Liver (tissue), 9 donors: ENCODE measurements around the gene MSH4. TPM values are rescaled to one million over a fixed set of nuclear protein-coding genes. Genes with fewer than 3 reads are reported as not detected.
"Not testable (repeated sequence)": the region's sequence is repeated elsewhere in the genome, so short reads cannot be mapped to it uniquely, and the experiment has no call there.

ENCODE experiments used
- DNase-seq: peaks from one replicate; pipeline ENCODE4 v3.0.0-alpha.2; 2017; ENCODE audit warnings: low spot score
- H3K27ac ChIP-seq, 2 donors: one replicate each; pipeline ENCODE4 v1.7.0; 2013; ENCODE audit warnings: inconsistent platforms in 2 of 2, low read length in 2 of 2, control low read depth in 1 of 2, low read depth in 1 of 2, mild to moderate bottlenecking in 1 of 2
- H3K27me3 ChIP-seq, 4 donors: one replicate each; pipeline versions ENCODE4 v1.6.1 to v1.7.0; 2013; ENCODE audit warnings: low read length in 3 of 4, inconsistent platforms in 1 of 4, mild to moderate bottlenecking in 1 of 4, moderate library complexity in 1 of 4; ENCODE audit not compliant: control insufficient read depth in 4 of 4, insufficient read depth in 4 of 4
- H3K36me3 ChIP-seq, 4 donors: one replicate each; pipeline versions ENCODE4 v1.6.1 to v1.7.0; 2013; ENCODE audit warnings: low read length in 3 of 4, mild to moderate bottlenecking in 3 of 4, low read depth in 1 of 4, moderate library complexity in 1 of 4; ENCODE audit not compliant: control insufficient read depth in 4 of 4, insufficient read depth in 3 of 4
- H3K4me1 ChIP-seq, 4 donors: one replicate each; pipeline versions ENCODE4 v1.6.1 to v1.7.0; 2013; ENCODE audit warnings: low read length in 3 of 4, mild to moderate bottlenecking in 3 of 4, moderate library complexity in 1 of 4; ENCODE audit not compliant: control insufficient read depth in 4 of 4, insufficient read depth in 4 of 4
- H3K4me3 ChIP-seq, 3 donors: one replicate each; pipeline versions ENCODE4 v1.6.1 to v1.7.0; 2013; ENCODE audit warnings: low read length in 3 of 3, control low read depth in 1 of 3, low read depth in 1 of 3, mild to moderate bottlenecking in 1 of 3
- H3K9ac ChIP-seq, 2 donors: one replicate each; pipeline ENCODE4 v1.7.0; 2013; ENCODE audit warnings: low read length in 2 of 2, mild to moderate bottlenecking in 2 of 2, moderate library complexity in 2 of 2, control low read depth in 1 of 2, low read depth in 1 of 2
- H3K9me3 ChIP-seq, 4 donors: one replicate each; pipeline versions ENCODE4 v1.6.1 to v1.7.0; 2013; ENCODE audit warnings: low read length in 3 of 4; ENCODE audit not compliant: control insufficient read depth in 4 of 4
- ATF3 ChIP-seq: IDR thresholded peaks from 2 replicates; pipeline ENCODE4 v1.6.1; 2016; ENCODE audit warnings: antibody characterized with exemption
- EGR1 ChIP-seq, 2 donors: IDR thresholded peaks; 2 replicates each; pipeline ENCODE4 v1.6.1; 2016 to 2018; ENCODE audit warnings: antibody characterized with exemption in 2 of 2, low read depth in 2 of 2
- FOXA1 ChIP-seq: IDR thresholded peaks from 2 replicates; pipeline ENCODE4 v1.6.1; 2016; ENCODE audit warnings: antibody characterized with exemption
- FOXA2 ChIP-seq: IDR thresholded peaks from 2 replicates; pipeline ENCODE4 v1.6.1; 2016; ENCODE audit warnings: antibody characterized with exemption
- GABPA ChIP-seq, 2 donors: IDR thresholded peaks in 1 of 2; conservative IDR thresholded peaks in 1 of 2; 2 replicates each; pipeline ENCODE4 v1.6.1; 2016; ENCODE audit warnings: antibody characterized with exemption in 2 of 2, mild to moderate bottlenecking in 1 of 2, moderate library complexity in 1 of 2
- HNF4A ChIP-seq, 2 donors: conservative IDR thresholded peaks; 2 replicates each; pipeline ENCODE4 v1.6.1; 2016; ENCODE audit warnings: antibody characterized with exemption in 2 of 2, mild to moderate bottlenecking in 2 of 2
- HNF4G ChIP-seq: IDR thresholded peaks from 2 replicates; pipeline ENCODE4 v1.6.1; 2016; ENCODE audit warnings: antibody characterized with exemption
- JUND ChIP-seq, 2 donors: IDR thresholded peaks; 2 replicates each; pipeline ENCODE4 v1.6.1; 2016; ENCODE audit warnings: antibody characterized with exemption in 2 of 2
- MAX ChIP-seq: IDR thresholded peaks from 2 replicates; pipeline ENCODE4 v1.6.1; 2016; ENCODE audit warnings: antibody characterized with exemption
- NR2F2 ChIP-seq: IDR thresholded peaks from 2 replicates; pipeline ENCODE4 v1.6.1; 2016; ENCODE audit warnings: antibody characterized with exemption
- RAD21 ChIP-seq, 2 donors: IDR thresholded peaks; 2 replicates each; pipeline ENCODE4 v1.6.1; 2016; ENCODE audit warnings: antibody characterized with exemption in 2 of 2, mild to moderate bottlenecking in 2 of 2
- RXRA ChIP-seq, 2 donors: IDR thresholded peaks; 2 replicates each; pipeline ENCODE4 v1.6.1; 2017 to 2018; ENCODE audit warnings: antibody characterized with exemption in 2 of 2, mild to moderate bottlenecking in 1 of 2
- SP1 ChIP-seq: IDR thresholded peaks from 2 replicates; pipeline ENCODE4 v1.6.1; 2018; ENCODE audit warnings: antibody characterized with exemption, mild to moderate bottlenecking
- TAF1 ChIP-seq: conservative IDR thresholded peaks from 2 replicates; pipeline ENCODE4 v1.6.1; 2016; ENCODE audit warnings: antibody characterized with exemption, mild to moderate bottlenecking
- YY1 ChIP-seq: IDR thresholded peaks from 2 replicates; pipeline ENCODE4 v1.6.1; 2016; ENCODE audit warnings: antibody characterized with exemption, mild to moderate bottlenecking
- WGBS: extraction: QIAGEN DNeasy Blood & Tissue Kit; methylation state at CpG from one replicate; pipeline ENCODE4 v1.1.7; 2013; 5-methylcytosine and 5-hydroxymethylcytosine counted together
- polyA plus RNA-seq, 2 donors: library from polyadenylated mRNA; stranded (reverse) in 1 of 2; unstranded in 1 of 2; fragments of 200-250 nt in 1 of 2; fragments of >200 nt in 1 of 2; fragmentation: Nextera tagmentation in 1 of 2; extraction: Ambion mirVana in 1 of 2; gene quantifications; one replicate each; pipeline versions ENCODE4 v1.2.1 to v1.2.3, GENCODE V29; 2013 to 2015
- total RNA-seq, 2 donors: library from RNA; depleted of rRNA; stranded (reverse); fragments of >200 nt; gene quantifications; one replicate each; pipeline ENCODE4 v1.2.3, GENCODE V29; 2014
- TF ChIP-seq, protein P1 (sequence below): fragments of 150-350 bp; IDR thresholded peaks from 2 replicates; pipeline ENCODE4 v1.5.1; 2017; ENCODE audit warnings: improper control_type of control experiment, low read depth, low read length; ENCODE audit not compliant: missing input control
- TF ChIP-seq, protein P2 (sequence below): IDR thresholded peaks from 2 replicates; pipeline ENCODE4 v1.6.1; 2016; ENCODE audit warnings: antibody characterized with exemption
- donor health status: healthy.
- donor health status: healthy.
- donor health status: healthy.
- donor health status: healthy.
- donor health status: healthy.

MSH4 gene
- total and polyA plus RNA-seq, 4 donors: 0.08 to 0.14 TPM; not detected in 2

GRCh38 chr1:75780183-75780582, 16.5 kb upstream of the MSH4 start:
- H3K4me3 ChIP-seq, H3K36me3 ChIP-seq, H3K27me3 ChIP-seq, H3K9me3 ChIP-seq, DNase-seq, H3K9ac ChIP-seq, H3K27ac ChIP-seq, H3K4me1 ChIP-seq: not testable (repeated sequence)
- 78% methylated on average over 4 of the region's 4 CpGs for WGBS

GRCh38 chr1:75783920-75784319, 12.8 kb upstream of the MSH4 start:
- H3K36me3 ChIP-seq, H3K27ac ChIP-seq, H3K9me3 ChIP-seq, H3K9ac ChIP-seq, DNase-seq, H3K4me3 ChIP-seq, H3K27me3 ChIP-seq: not testable (repeated sequence)
- H3K4me1 ChIP-seq: peaks cover 4 to 23% (median 15%) of the 10 kb centered on the region in 4 donors
- WGBS: 95% methylated on average over 4 of the region's 4 CpGs

GRCh38 chr1:75785320-75785982, 11.2 kb upstream of the MSH4 start:
- Histone ChIP-seq H3K36me3 (peaks cover 0 to 2% (median 0%) of the 10 kb centered on the region in 4 donors), H3K27me3 (no peaks in the 10 kb centered on the region), H3K4me1 (peaks cover 5 to 39% (median 29%) of the 10 kb centered on the region in 4 donors), H3K4me3 (peak overlapping the region; percentile 59 to 69 (median 61)), H3K9me3 (no peaks in the 10 kb centered on the region), H3K27ac (peak overlapping the region; percentile 80 to 92), H3K9ac (peak overlapping the region; percentile 40 to 90)
- TF ChIP-seq GABPA (IDR thresholded peaks at IDR 0.05 in 1 of 2, conservative IDR thresholded peaks at IDR 0.05 in 1 of 2): no peak
- no peak for TF ChIP-seq TAF1
- TF ChIP-seq ATF3: no peak
- TF ChIP-seq HNF4G: no peak
- TF ChIP-seq JUND (IDR thresholded peaks at IDR 0.05): no peak
- TF ChIP-seq YY1: no peak
- 13% methylated on average over 9 of the region's 9 CpGs for WGBS
- no peak for DNase-seq

DNA sequence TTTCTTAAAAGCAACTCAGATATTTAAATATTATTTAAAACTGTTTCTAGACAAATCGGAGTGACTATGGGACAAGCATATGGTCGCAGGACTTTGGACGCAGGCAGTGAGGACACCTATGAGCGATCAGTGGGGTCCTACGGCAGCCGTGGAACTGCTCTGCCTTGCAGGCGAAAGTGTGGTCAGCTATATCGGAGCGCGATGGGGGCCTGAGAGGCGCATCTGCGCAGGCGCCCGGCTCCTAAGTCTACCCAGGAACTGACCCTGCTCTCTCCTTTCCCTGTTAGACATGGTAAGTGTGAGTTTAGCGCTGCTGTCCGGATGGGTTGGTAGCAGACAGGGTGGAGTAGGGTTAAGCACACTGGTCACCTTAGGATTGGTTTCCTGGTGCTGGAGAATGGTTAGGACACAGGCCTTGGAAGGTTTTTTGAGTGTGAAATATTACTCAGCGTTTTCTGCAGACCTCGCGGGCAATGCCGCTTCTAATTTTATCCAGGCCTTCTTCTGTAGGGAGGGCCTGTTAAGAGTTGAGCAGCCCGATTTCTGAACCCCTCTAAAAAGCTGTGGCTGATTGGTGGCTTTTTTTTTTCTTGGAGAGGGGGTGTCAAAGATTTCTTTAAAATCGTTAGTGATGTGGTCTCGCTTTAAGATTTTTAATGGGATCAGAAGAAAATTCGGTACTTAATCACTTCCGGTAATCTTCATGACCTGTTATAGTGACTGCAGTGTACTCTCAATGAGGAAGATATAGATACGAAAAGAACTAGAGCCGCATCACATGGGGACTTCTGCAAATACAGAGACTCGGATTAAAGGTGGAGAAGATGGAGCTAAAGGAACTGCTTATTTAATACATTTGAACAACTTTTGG, 10.5 kb upstream of the MSH4 start, which contains the start of gene RABGGTB:
Gene RABGGTB (plus strand): TSS at position 274 of the 871 bp plus-strand sequence. CDS start 16 bp downstream, at position 290.
- peak within 1 kb of the TSS; percentile 92 to 94 for H3K9ac ChIP-seq
- H3K9me3 ChIP-seq: no peaks in the 10 kb centered on the region
- under 1% methylated on average over 28 of the region's 28 CpGs for WGBS
- peak; percentile 95 for DNase-seq
- H3K4me1 ChIP-seq: peaks cover 8 to 45% (median 34%) of the 10 kb centered on the region in 4 donors
- peaks cover 0 to 3% (median 0%) of the 10 kb centered on the region in 4 donors for H3K36me3 ChIP-seq
- H3K27me3 ChIP-seq: no peaks in the 10 kb centered on the region
- peak within 1 kb of the TSS; percentile 59 to 91 (median 89) for H3K4me3 ChIP-seq
- H3K27ac ChIP-seq: peak within 1 kb of the TSS; percentile 80 to 92
- no peak for TF ChIP-seq FOXA1
- TF ChIP-seq EGR1 (IDR thresholded peaks at IDR 0.05; ENCODE audit: low read depth in 2 of 2): no peak
- peak; percentile 92 for TF ChIP-seq YY1
- peak; percentile 98 for TF ChIP-seq MAX
- no peak for TF ChIP-seq FOXA2
- TF ChIP-seq TAF1: peak; percentile 99
- TF ChIP-seq SP1: peak; percentile 84
- TF ChIP-seq ATF3: peak; percentile 35
- peak; percentile 10 for TF ChIP-seq NR2F2
- peak; percentile 80 for TF ChIP-seq HNF4G
- TF ChIP-seq RAD21 (IDR thresholded peaks at IDR 0.05): peak; percentile 7 to 33
- TF ChIP-seq, protein P1, sequence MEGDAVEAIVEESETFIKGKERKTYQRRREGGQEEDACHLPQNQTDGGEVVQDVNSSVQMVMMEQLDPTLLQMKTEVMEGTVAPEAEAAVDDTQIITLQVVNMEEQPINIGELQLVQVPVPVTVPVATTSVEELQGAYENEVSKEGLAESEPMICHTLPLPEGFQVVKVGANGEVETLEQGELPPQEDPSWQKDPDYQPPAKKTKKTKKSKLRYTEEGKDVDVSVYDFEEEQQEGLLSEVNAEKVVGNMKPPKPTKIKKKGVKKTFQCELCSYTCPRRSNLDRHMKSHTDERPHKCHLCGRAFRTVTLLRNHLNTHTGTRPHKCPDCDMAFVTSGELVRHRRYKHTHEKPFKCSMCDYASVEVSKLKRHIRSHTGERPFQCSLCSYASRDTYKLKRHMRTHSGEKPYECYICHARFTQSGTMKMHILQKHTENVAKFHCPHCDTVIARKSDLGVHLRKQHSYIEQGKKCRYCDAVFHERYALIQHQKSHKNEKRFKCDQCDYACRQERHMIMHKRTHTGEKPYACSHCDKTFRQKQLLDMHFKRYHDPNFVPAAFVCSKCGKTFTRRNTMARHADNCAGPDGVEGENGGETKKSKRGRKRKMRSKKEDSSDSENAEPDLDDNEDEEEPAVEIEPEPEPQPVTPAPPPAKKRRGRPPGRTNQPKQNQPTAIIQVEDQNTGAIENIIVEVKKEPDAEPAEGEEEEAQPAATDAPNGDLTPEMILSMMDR: no peak
- TF ChIP-seq HNF4A (conservative IDR thresholded peaks at IDR 0.05): peak; percentile 95
- TF ChIP-seq, protein P2, sequence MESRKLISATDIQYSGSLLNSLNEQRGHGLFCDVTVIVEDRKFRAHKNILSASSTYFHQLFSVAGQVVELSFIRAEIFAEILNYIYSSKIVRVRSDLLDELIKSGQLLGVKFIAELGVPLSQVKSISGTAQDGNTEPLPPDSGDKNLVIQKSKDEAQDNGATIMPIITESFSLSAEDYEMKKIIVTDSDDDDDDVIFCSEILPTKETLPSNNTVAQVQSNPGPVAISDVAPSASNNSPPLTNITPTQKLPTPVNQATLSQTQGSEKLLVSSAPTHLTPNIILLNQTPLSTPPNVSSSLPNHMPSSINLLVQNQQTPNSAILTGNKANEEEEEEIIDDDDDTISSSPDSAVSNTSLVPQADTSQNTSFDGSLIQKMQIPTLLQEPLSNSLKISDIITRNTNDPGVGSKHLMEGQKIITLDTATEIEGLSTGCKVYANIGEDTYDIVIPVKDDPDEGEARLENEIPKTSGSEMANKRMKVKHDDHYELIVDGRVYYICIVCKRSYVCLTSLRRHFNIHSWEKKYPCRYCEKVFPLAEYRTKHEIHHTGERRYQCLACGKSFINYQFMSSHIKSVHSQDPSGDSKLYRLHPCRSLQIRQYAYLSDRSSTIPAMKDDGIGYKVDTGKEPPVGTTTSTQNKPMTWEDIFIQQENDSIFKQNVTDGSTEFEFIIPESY: peak; percentile 80
- peak in 1 of 2 donors; percentile 32 for TF ChIP-seq GABPA (IDR thresholded peaks at IDR 0.05 in 1 of 2, conservative IDR thresholded peaks at IDR 0.05 in 1 of 2)
- peak in 1 of 2 donors; percentile 34 for TF ChIP-seq JUND (IDR thresholded peaks at IDR 0.05)
- TF ChIP-seq RXRA (IDR thresholded peaks at IDR 0.05): peak in 1 of 2 donors; percentile 59
